GM19397 (cell line): ENCODE measurements around the gene AFAP1L2.

ENCODE experiments used
- ATAC-seq: cut with Tn5 transposase; IDR thresholded peaks from one replicate; pipeline ENCODE4 v1.9.1; 2021; ENCODE audit warnings: mild to moderate bottlenecking, moderate library complexity; ENCODE audit not compliant: unreplicated experiment

The AFAP1L2 gene

DNA sequence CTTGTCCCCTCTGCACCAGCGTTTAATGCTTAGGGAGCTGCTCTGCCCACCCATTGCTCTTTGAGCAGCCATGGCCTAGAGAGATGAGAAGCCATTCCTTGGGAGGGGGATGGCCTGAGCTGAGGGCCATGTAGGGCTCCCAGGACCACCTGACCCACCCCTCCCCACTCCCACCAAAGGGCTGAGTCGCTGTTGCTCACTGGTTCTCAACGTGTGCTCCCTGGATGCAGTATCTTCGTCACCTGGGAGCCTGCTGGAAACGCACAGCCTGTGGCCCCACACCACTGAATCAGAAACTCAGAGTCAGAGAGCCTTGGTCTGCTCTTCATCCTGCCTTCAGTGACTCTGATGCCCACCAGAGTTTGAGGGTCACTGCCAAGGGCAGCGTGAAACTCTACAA, 128.2 kb downstream of the AFAP1L2 start:
- ATAC-seq, result no peak

DNA sequence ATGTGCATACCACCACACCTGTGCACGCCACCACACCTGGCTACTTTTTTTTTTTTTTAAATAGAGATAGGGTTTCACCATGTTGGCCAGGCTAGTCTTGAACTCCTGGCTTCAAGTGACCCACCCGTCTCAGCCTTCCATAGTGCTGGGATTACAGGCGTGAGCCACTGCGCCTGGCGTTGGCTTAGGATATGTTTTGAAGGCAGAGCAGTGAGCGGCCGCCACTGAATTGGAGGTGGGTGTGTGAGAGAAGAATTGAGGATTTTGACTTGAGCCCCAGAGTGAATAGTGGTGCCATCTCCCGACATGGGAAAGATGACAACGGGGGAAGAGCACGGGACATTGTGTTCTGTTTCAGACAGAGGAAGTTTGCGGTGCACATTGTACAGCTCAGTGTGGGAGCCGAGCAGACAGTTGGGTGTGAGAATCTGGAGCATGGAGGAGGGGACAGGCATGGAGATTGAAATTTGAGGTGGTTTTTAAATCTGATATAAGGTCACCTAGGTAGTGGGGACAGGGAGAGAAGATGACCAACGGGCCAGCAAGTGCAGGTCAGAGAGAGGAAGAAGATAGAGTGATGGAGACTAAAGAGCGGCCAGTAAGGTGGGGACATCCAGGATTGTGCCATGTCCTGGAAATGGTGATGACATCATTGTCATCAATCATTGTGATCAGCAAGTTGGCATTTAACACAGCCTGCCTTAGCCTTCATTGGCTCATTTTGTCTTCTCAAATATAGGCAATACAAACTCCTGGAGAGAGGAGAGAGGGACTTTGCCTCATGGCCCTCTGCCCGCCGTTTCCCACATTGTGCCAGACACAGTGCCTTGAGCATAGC, 129.5 kb downstream of the AFAP1L2 start:
- ATAC-seq, result no peak

DNA sequence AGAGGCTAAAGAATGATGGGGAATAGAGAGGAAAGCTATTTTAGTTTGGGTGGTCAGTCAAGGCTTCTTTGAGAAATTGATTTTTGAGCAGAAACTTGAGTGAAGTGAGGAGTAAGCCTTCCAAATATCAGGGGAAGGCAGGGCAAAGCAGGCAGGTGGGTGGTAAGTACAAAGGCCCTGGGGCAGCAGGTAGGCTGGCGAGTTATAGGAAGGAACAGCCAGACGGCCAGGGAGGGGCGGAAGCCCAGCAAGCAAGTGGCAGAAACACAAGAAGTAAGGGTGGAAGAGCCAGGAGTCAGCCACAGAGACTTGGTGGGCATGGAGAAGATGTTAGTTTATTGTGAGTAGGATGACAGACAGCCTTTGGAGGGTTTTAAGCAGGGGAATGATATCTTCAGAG, 130.4 kb downstream of the AFAP1L2 start:
- no peak for ATAC-seq

DNA sequence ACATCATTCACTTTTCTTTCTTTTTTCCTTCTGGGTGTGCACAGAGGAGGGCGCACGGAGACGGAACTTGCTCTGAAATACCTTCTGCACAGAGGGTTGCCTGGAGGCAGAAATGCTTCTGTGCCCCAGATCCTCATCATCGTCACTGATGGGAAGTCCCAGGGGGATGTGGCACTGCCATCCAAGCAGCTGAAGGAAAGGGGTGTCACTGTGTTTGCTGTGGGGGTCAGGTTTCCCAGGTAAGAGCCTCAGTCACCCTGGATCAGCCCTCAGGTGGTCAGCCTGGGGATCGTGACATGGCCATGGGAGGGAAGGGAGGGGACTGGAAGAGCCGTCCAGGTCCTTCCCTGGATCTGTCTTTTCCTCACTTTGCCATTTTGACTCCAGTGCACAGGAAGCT, 131.6 kb downstream of the AFAP1L2 start:
- ATAC-seq, result no peak

DNA sequence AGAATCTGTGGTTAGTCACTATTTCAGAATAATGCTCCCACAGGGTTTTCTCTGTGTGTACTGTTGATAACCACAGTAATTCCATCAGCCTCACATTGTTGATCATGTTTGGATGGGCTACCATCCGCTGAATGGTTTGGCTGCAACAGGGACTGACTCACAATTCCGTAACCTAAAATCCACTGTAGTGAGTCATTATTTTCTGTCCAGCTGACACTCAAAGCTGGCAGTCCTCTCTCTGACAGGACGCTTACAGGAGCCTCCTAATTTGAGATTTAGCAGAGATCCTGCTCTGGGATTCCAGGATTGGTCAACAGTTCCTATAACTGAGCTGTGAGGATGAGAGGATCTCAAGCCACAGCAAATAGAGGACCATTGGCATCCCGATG, 132.5 kb downstream of the AFAP1L2 start:
- ATAC-seq, result no peak

DNA sequence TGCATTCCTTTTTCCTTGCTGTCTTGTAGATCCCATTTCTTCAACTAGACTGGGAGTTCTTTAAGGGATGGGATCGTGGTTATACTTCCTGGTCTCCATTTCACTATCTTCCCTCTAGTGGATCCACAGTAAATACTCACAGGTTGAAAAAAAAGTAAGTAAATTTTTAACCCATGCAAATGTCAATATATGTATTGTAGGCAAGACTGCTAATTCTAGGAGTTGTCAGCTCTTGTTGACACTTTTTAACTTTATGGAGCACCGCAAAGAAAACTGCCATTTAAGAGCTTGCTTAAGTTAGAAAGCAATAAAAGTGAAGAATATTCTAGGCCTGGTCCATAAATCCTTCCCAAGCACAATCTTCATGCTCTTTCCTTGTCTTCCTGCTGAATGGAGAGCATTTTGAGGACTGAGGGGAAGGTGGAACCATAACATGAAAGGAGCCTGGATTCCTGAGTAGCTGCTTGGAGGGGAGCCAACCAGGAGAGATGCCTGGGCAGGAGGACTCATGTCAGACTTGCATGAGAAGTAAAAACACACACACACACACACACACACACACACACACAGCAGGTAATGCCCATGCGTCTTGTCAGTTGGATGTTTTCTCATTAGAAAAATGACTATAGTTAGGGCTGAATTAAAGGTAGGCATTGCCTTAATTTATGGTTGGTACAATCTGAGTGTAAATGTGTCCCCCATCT, 133.1 kb downstream of the AFAP1L2 start:
- ATAC-seq, result no peak

DNA sequence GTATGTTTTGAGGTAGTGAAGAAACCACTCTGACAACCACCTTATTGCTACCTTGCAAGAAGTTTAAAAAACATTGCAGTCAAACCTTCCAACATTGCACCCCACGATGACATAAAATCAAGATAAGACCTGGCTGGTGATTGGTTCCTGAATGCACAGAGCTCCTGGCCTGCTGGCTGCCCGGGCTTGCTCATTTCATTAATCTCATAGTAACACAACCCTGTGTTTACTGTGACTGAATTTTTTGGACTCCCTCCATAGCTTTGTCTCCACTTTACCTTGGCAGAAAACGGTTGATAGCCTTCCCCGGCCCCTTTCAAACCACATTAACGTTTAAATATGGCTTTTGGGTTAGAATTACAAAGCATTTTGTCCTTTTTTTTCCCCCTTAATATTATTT, 137.8 kb downstream of the AFAP1L2 start:
- no peak for ATAC-seq

DNA sequence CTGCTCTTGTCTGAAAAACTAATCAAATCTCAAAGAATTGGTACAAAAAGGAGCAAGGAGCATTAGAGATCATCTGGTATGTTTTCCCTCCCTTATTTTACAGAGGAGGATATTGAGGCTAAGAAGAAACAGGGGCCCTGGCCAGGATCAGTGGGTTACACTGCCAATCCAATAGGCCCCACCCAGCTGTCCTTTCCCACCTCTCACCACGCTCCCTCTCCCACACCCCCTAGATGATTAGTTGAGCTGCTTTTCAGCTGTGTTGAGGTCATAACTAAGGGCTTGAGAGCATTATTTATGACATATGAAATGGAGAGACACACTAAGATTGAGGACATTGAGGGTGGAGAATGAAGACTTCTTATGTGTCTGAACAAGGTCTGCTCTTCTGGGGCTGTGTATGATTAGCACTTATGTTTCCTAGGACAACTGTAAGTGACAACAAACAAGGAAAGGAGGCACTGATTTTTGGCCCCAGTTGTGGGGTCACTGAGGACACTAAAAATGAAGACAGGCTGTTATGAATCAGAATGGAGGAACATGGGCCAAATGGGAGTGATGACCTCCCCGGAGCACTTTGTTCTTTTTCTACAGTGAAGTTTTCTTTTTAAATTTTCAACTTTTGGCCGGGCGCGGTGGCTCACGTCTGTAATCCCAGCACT, 138.8 kb downstream of the AFAP1L2 start:
- ATAC-seq, result no peak

DNA sequence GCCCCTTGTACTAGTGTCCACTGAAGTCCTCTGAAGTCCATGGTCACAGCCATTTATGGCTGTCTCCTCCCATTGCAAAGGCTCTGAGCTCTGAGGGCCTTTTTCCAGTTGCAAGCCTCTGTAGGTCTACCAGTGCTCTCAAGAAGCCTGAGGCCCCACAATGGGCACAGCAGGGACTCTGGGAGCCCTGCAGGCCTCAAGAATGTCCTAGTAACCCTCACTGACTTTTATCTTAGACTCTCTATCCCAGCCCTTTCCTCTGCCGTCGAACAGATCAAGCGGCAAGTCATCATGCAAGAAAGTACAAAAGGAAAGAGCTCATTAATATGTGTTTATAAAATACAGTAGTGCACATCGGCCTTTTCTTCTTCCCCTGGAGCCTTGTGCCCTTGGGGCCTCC, 141.8 kb downstream of the AFAP1L2 start:
- ATAC-seq, result no peak

DNA sequence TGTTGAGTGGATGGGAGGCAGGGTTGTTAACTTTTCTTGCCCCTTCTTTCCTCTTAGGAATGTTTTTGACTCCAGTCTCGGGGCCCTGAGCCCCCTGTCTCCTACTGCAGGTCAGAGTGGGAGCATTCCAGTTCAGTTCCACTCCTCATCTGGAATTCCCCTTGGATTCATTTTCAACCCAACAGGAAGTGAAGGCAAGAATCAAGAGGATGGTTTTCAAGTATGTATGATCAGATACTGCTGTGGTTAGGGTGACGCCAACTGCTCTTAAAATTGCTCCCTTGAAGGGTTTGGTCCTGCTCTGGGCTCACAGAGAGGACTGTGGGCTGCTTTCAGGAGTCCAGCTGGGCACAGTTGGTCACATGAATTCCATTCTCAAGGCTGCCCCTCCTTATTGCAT, 143.2 kb downstream of the AFAP1L2 start:
- ATAC-seq, result no peak

DNA sequence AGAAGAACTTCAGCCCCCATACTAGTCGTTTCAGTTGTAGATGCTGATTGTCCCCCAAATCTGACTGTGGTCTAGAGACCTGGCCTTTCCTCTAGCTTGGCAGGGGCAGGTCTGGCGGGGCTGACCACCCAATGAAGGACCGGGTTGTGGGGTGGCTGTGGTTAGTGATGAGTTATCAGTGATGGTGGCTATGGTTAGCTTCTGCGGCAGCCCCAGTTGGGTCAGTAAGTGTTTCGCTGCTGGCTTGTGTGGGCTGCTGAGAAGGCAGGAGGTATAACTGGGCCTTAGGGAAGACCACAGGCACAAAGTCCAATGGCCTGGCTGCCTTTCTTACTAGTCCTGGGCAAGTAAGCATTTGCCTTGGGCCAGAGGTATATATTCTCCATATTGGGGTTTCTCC, 143.9 kb downstream of the AFAP1L2 start:
- ATAC-seq, result no peak

DNA sequence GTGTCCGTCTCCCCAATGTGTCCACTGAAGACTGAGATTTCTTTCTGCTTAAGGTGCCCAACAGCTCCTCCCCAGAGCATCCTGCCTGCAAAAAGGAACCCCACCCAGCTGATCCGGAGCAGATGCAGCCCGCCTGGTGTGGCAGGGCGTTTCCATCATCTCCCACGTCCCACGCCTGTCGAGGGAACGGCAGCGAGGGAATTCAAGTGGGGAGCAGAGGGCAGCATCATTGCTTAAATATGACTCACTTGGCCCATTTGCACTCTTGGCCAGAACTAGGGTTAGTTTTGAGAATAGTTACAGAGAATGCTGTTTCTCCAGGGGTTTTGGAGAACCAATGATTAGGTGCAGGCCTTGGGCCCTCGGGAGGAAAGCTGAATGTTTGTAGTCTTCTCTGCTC, 144.5 kb downstream of the AFAP1L2 start:
- ATAC-seq, result no peak

DNA sequence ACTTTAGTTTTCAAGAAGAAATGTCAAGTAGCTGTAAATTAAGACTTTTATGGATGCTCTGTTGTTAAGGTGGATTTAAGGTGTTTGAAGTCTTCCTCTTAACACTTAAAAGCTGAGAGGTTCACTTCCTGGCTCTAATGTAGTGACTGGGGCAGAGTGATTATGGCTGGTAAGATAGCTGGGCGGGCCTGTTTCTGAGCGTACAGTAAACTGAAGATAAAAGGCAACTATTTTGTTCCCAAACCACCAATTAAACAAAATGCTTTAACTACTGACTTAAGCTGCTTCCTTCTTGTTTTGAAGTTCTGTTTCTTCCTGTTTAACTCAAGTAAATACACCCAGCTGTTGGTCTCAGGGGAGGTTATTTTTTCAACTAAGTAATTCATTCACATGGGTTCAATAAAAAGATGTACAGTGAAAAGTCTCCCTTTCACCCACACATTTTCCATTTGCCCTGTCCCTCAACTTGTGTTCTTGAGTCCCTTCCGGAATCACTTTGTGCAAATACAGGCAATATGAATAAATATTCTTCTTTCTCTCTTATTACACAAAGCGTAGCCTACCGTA, 145.9 kb downstream of the AFAP1L2 start:
- ATAC-seq, result no peak

DNA sequence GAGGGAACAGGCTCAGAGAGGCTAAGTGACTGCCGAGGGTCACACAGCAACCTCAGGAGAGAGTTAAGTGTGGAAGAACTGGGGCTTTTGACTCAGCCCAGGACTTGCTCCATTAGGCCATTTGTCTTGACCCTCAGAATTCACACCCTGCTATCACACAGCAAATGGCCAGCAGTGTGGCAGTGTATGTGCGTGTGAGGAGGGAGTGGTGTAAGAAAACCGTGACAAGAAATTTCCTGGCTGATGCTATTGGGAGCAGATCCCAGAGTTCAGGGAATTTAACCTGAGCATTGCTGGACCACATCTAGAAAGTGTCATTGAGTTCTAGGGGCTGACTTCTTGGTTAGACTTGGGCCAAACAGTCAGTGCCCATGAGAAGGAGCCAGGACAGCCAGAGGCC, 146.8 kb downstream of the AFAP1L2 start:
- no peak for ATAC-seq

DNA sequence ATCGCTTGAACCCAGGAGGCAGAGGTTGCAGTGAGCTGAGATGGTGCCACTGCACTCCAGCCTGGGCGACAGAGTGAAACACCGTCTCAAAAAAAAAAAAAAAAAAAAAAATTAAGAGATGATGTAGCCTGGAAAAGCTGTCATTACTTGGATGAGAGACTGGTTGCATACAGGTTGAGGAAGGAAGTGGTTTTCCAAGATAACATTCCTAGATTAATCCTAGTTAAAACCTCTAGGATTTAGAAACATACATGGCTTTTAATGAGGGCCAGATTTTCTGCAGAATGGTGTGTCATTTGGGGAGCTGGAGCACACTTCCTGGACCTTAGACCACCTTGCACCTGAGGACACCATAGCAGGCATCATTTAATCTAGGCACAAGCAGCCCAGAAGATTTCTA, 147.5 kb downstream of the AFAP1L2 start:
- no peak for ATAC-seq

DNA sequence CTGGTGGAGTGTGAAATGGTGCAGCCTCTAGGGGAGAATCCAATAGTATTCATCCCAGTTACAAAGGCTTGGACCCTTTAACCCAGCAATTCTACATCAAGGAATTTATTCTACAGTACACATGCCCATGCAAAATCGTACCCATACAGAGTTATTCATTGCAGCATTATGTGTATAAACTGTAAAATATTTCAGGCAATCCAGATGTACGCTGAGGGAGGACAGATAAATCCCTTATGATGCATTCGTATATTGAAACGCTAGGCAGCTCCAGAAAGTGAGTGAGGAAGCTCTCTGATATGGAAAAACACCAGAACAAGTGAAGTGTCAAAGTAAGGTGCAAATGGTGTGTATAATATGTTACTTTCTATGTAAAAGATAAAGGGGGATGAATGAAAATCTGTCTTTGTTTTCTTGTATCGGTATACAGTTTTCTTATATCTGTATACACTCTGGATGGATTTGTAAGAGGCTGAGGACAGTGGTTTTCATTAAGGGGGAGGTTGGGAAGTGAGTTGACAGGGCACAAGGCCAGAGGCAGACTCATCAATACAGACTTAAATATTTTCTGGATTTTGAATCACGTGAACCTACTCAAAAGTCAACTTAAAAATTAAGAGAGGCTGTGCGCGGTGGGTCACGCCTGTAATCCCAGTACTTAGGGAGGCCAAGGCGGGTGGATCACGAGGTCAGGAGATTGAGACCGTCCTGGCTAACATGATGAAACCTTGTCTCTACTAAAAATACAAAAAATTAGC, 148.1 kb downstream of the AFAP1L2 start:
- ATAC-seq, result no peak

DNA sequence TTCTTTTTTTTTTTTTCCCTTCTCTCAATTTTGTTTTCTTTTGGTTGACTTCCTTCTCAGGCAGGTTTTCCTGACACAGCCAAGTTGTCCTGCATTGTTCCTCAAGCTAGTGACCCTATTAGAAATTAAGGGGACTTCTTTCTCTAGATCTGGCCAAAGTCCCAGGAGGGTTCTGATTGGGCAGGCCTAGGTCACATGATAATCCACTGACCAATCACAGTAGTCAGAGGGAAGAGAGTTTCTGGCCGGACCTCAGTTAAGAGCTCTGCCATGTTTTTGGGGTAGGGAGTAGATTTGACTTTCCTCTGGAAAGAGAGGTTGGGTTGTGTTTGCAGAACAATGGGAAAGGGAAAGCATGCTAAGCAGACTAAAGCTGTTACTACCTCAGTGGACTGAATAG, 149.1 kb downstream of the AFAP1L2 start:
- ATAC-seq, result no peak

DNA sequence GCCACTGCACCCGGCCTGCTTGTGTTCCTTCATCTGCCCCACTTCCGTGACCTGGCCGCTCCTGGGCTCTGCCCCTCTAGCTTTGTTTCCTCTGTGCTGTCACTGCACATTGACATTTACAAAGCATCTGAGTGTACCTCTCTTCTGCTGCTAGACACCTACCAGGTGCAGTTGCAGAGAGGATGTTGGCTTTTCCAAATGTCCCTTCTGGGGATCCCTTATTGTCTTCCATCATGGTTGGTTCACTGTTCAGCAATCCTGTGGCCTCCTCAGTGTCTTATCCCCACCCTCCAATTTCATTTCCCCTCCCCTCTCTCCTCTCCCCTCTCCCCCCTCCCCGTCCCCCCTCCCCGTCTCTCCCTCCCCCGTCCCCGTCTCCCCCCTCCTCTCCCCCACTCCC, 151.4 kb downstream of the AFAP1L2 start:
- ATAC-seq, result no peak

DNA sequence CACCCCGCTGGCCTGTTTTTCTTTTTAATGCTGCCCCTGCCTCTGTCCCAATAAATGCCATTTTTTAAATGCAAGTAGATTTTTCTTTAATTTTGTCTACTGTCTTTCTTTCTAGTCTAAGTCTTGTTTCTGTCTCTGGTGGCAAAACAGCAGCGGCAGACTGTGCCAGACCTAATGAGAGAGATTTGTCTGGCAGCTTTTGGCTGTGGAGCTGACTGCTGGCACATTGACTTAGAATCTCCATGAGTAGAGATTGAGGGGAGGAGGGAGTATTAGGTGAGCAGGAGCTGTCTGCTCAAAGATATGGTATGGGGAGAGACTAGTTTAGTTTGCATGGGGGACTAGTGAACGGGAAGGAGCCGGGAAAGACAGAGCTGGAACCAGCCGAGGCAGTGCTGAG, 152.2 kb downstream of the AFAP1L2 start:
- ATAC-seq, result no peak

DNA sequence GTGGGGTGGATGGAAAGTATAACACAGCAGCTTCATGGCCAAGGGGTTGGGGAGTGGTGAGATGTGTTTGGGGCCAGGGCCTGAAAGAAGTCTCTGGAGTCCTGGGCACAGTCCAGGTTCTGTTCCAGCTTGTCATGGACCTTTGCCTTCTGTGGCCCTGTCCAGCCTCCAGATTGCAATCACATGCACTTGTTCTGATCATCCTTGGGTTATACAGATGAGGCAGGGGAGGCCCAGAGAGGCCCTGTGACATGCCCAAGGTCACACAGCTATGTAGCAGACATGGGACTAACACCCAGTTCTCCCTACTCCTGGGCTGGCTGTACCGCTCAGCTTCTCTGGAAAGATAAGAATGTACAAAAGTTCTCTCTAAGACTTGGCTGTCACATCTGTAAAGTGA, 153.6 kb downstream of the AFAP1L2 start:
- ATAC-seq, result no peak

DNA sequence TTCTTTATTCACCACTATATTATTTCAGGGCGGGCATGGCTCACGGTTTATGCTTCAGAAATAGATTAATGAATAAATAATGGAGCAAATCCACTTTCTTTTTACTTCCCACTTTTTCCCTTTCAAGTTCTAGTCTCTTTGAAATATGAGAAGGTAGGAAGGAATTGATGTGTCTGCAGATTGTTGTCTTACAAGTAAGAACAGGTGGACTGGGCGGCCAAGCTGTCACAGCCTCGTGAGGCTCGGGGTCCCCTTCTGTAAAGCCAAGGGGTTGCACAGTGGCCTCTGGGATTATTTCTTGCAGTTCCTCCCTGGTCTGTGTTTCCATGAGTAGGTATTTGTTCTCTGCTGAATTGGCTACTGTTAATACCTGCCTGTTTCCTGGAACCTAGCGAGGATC, 154.1 kb downstream of the AFAP1L2 start:
- ATAC-seq, result no peak
